GM12878 (cell line): ENCODE results near the gene RBPJ. TPM values are rescaled to one million over a fixed set of nuclear protein-coding genes. Genes with fewer than 3 reads are reported as not detected.

Experiments
- ATAC-seq: fragments of 200-7000 bp; cut with Tn5 transposase; 3 replicates; pipeline ENCODE4 v1.9.1; 2020; ENCODE audit warnings: mild to moderate bottlenecking, moderate library complexity
- BruUV-seq: library from RNA; stranded (reverse); fragments of 400-500 nt; replicated peaks from 2 replicates; lab custom pipeline; 2021; lab: Mats Ljungman, UMichigan
- CTCF ChIA-PET: fragments of 300-600 bp; sonication (Branson Sonifier 250); formaldehyde crosslinking; extraction: SDS; loops from one replicate; lab custom pipeline; 2021; ENCODE audit warnings: inconsistent platforms; lab: Yijun Ruan, JAX
- POLR2A ChIA-PET: fragments of 350-600 bp; formaldehyde crosslinking; extraction: SDS; loops from one replicate; lab custom pipeline; 2021; ENCODE audit warnings: inconsistent platforms; lab: Charles Lee
- RAD21 ChIA-PET: fragments of 300-600 bp; sonication (Branson Sonifier 250); formaldehyde crosslinking; loops from one replicate; lab custom pipeline; 2023; ENCODE audit warnings: antibody characterized with exemption; ENCODE audit not compliant: unreplicated experiment; lab: Charles Lee
- SMC1A ChIA-PET: fragments of 300-600 bp; sonication (Branson Sonifier 250); formaldehyde crosslinking; loops from one replicate; lab custom pipeline; 2023; ENCODE audit not compliant: unreplicated experiment, uncharacterized antibody; lab: Charles Lee
- DNase-seq: peaks from one replicate; pipeline ENCODE4 v3.0.0-alpha.2; 2011; ENCODE audit warnings: low read depth, low spot score
- FAIRE-seq: peaks from 3 replicates; lab custom pipeline; 2011; peaks lifted over from hg19 to GRCh38; lab: Jason Lieb, UNC
- H2AFZ ChIP-seq: 2 replicates; pipeline ENCODE4 v1.6.0; 2011; ENCODE audit warnings: low read depth, low read length, control low read depth; ENCODE audit not compliant: control insufficient read depth
- H3K27ac ChIP-seq: 2 replicates; pipeline ENCODE4 v1.5.1; 2011; ENCODE audit warnings: control low read depth; ENCODE audit not compliant: control insufficient read depth, insufficient read depth
- H3K27me3 ChIP-seq, 2 experiments: replicated peaks in 1 of 2; 2 replicates each; pipeline versions ENCODE4 v1.6.0 to v1.6.1; 2011; ENCODE audit warnings: low read length in 1 of 2; ENCODE audit not compliant: control insufficient read depth in 2 of 2, insufficient read depth in 2 of 2
- H3K36me3 ChIP-seq, 2 experiments: 2 replicates each; pipeline ENCODE4 v1.5.1; 2011; ENCODE audit warnings: low read length in 1 of 2; ENCODE audit not compliant: control insufficient read depth in 2 of 2, insufficient read depth in 2 of 2
- H3K4me1 ChIP-seq: 2 replicates; pipeline ENCODE4 v1.6.1; 2011; ENCODE audit warnings: mild to moderate bottlenecking, low read length, moderate library complexity, mixed read lengths; ENCODE audit not compliant: control insufficient read depth, insufficient read depth
- H3K4me2 ChIP-seq: 2 replicates; pipeline ENCODE4 v1.6.0; 2011; ENCODE audit warnings: control low read depth; ENCODE audit not compliant: control insufficient read depth, insufficient read depth
- H3K4me3 ChIP-seq: fragments of 200-600 bp; sonication (generic); 2 replicates; pipeline ENCODE4 v1.5.1; 2016
- H3K79me2 ChIP-seq: 2 replicates; pipeline ENCODE4 v1.6.0; 2011; ENCODE audit warnings: low read length; ENCODE audit not compliant: control insufficient read depth, insufficient read depth
- H3K9ac ChIP-seq: 2 replicates; pipeline ENCODE4 v1.8.0; 2011; ENCODE audit warnings: low read length, control low read depth, mixed read lengths; ENCODE audit not compliant: control insufficient read depth, insufficient read depth
- H3K9me3 ChIP-seq: replicated peaks from 3 replicates; pipeline ENCODE4 v1.5.1; 2011; ENCODE audit warnings: mild to moderate bottlenecking, low read length; ENCODE audit not compliant: control insufficient read depth, insufficient read depth
- H4K20me1 ChIP-seq: 2 replicates; pipeline ENCODE4 v1.6.0; 2011; ENCODE audit not compliant: control insufficient read depth, insufficient read depth
- CHD2 ChIP-seq: IDR thresholded peaks from 2 replicates; pipeline ENCODE4 v1.6.1; 2011; ENCODE audit warnings: low read depth, low read length, improper control_type of control experiment, borderline replicate concordance
- EED ChIP-seq: sonication (generic); IDR thresholded peaks from 2 replicates; pipeline ENCODE4 v1.6.1; 2016; ENCODE audit warnings: antibody characterized with exemption, low read depth
- IRF4 ChIP-seq: IDR thresholded peaks from 2 replicates; pipeline ENCODE4 v1.6.1; 2011; ENCODE audit warnings: low read depth, low read length
- KLF5 ChIP-seq: fragments of 450-650 bp; IDR thresholded peaks from 2 replicates; pipeline ENCODE4 v1.6.1; 2014; ENCODE audit warnings: mild to moderate bottlenecking; ENCODE audit not compliant: partially characterized antibody
- MTA2 ChIP-seq: fragments of 450-650 bp; IDR thresholded peaks from 2 replicates; pipeline ENCODE4 v1.6.1; 2016; ENCODE audit warnings: low read depth, mild to moderate bottlenecking, moderate library complexity
- MYB ChIP-seq: fragments of 150-350 bp; IDR thresholded peaks from 2 replicates; pipeline ENCODE4 v1.6.1; 2014; ENCODE audit warnings: mild to moderate bottlenecking, low read depth, low read length, borderline replicate concordance
- NFYA ChIP-seq: IDR thresholded peaks from 2 replicates; pipeline ENCODE4 v1.6.1; 2011; ENCODE audit warnings: low read depth, mild to moderate bottlenecking, low read length, improper control_type of control experiment, borderline replicate concordance
- NR2C1 ChIP-seq: fragments of 450-650 bp; IDR thresholded peaks from 2 replicates; pipeline ENCODE4 v1.6.1; 2017; ENCODE audit warnings: antibody characterized with exemption, mild to moderate bottlenecking, moderate library complexity
- SIN3A ChIP-seq: IDR thresholded peaks from 2 replicates; pipeline ENCODE4 v1.6.1; 2012; ENCODE audit warnings: low read depth, low read length, improper control_type of control experiment
- SMC3 ChIP-seq: IDR thresholded peaks from 2 replicates; pipeline ENCODE4 v1.6.1; 2011; ENCODE audit warnings: low read length, improper control_type of control experiment, borderline replicate concordance
- WGBS: methylation state at CpG from one replicate; pipeline ENCODE4 v1.1.6; 2016; ENCODE audit warnings: low lambda C conversion rate; ENCODE audit not compliant: insufficient replicate concordance, insufficient coverage; ENCODE audit errors: missing lambda C conversion rate; 5-methylcytosine and 5-hydroxymethylcytosine counted together
- in situ Hi-C: fragments of 300-500 bp; cut with MboI; formaldehyde crosslinking; loops from 9 replicates; pipeline ENCODE4 v1.14.3; 2018; ENCODE audit warnings: mixed read lengths
- intact Hi-C: fragments of 100-400 bp; cut with micrococcal nuclease; formaldehyde crosslinking; loops from one replicate; pipeline ENCODE4 v1.14.2; 2022; ENCODE audit not compliant: unreplicated experiment
- polyA plus RNA-seq, 11 experiments: library from polyadenylated mRNA; depleted of rRNA in 4 of 11; unstranded in 6 of 11; stranded (reverse) in 5 of 11; fragments of >200 nt; fragmentation: Nextera tagmentation in 4 of 11; fragmentation: Illumina TruSeq in 1 of 11; extraction: Ambion mirVana in 4 of 11; extraction: Trizol in 1 of 11; gene quantifications; 1 replicate in 1 of 11; 2 replicates in 10 of 11; pipeline versions ENCODE4 v1.2.1 to v1.2.3, GENCODE V29; 2011 to 2016; ENCODE audit warnings: inconsistent platforms in 2 of 11, missing spikeins in 2 of 11, low read depth in 1 of 11
- total RNA-seq, 4 experiments: library from RNA; depleted of rRNA in 3 of 4; stranded (reverse); fragments of >200 nt in 3 of 4; fragmentation: Illumina TruSeq in 1 of 4; extraction: Trizol in 1 of 4; gene quantifications; 2 replicates each; pipeline versions ENCODE4 v1.2.1 to v1.2.3, GENCODE V29; 2013 to 2021
- TF ChIP-seq, protein P1 (sequence below): IDR thresholded peaks from 2 replicates; pipeline ENCODE4 v1.6.1; 2012; ENCODE audit warnings: improper control_type of control experiment, low read depth, low read length; ENCODE audit not compliant: insufficient replicate concordance
- TF ChIP-seq, protein P2 (sequence below): IDR thresholded peaks from 2 replicates; pipeline ENCODE4 v1.6.1; 2011; ENCODE audit warnings: low read depth, mild to moderate bottlenecking, low read length, moderate library complexity, borderline replicate concordance; ENCODE audit errors: extremely low read depth

The RBPJ gene
- total and polyA plus RNA-seq, 10 of the 15 experiments (the other 5 are each of a cell fraction or from before 2014, with no cell fraction given): 24.5 to 87.6 (median 41.6) TPM

DNA sequence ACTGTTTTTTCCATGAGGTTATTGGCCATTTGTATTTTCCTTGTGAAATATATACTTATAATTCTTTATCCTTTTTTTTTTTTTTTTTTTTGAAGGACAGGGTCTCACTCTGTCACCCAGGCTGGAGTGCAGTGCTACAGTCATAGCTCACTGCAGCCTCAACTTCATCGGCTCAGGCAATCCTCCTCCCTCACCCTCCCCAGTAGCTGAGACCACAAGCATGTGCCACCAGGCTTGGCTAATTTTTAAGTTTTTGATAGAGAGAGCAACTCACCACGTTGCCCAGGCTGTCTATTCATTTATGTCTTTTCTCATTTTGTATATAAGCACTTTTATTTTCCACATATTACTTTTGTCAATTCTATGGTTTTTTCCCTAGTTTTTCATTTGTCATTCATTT, 16.8 kb downstream of the RBPJ start:
- intact Hi-C loops (no loop called here), in situ Hi-C loops (no loop called here)
- ChIA-PET CTCF (no interaction called here), SMC1A (no interaction called here), RAD21 (interaction anchor here (0.7 kb wide), 1 partner anchor 13 kb away, joined by 3 read pairs; no protein-coding TSS in a partner anchor), POLR2A (no interaction called here)
- Histone ChIP-seq H3K79me2 (peaks cover 45% of the 10 kb centered on the region), H2AFZ (no peak overlapping the region), H3K9ac (no peak overlapping the region), H3K27ac (no peak overlapping the region), H3K9me3 (no peaks in the 10 kb centered on the region), H3K27me3 (no peaks in the 10 kb centered on the region), H3K36me3 (no peaks in the 10 kb centered on the region), H3K4me1 (peaks cover 16% of the 10 kb centered on the region), H3K4me2 (no peak overlapping the region), H3K4me3 (no peak overlapping the region), H4K20me1 (no peaks in the 10 kb centered on the region)
- no TSS peak for BruUV-seq
- DNase-seq: no peak
- 32% methylated on average over 2 of the region's 2 CpGs for WGBS
- no peak for TF ChIP-seq NFYA
- TF ChIP-seq MTA2: no peak
- no peak for TF ChIP-seq MYB
- TF ChIP-seq EED: no peak
- no peak for TF ChIP-seq CHD2
- no peak for TF ChIP-seq SIN3A
- TF ChIP-seq NR2C1: no peak
- no peak for TF ChIP-seq SMC3
- TF ChIP-seq, protein P1, sequence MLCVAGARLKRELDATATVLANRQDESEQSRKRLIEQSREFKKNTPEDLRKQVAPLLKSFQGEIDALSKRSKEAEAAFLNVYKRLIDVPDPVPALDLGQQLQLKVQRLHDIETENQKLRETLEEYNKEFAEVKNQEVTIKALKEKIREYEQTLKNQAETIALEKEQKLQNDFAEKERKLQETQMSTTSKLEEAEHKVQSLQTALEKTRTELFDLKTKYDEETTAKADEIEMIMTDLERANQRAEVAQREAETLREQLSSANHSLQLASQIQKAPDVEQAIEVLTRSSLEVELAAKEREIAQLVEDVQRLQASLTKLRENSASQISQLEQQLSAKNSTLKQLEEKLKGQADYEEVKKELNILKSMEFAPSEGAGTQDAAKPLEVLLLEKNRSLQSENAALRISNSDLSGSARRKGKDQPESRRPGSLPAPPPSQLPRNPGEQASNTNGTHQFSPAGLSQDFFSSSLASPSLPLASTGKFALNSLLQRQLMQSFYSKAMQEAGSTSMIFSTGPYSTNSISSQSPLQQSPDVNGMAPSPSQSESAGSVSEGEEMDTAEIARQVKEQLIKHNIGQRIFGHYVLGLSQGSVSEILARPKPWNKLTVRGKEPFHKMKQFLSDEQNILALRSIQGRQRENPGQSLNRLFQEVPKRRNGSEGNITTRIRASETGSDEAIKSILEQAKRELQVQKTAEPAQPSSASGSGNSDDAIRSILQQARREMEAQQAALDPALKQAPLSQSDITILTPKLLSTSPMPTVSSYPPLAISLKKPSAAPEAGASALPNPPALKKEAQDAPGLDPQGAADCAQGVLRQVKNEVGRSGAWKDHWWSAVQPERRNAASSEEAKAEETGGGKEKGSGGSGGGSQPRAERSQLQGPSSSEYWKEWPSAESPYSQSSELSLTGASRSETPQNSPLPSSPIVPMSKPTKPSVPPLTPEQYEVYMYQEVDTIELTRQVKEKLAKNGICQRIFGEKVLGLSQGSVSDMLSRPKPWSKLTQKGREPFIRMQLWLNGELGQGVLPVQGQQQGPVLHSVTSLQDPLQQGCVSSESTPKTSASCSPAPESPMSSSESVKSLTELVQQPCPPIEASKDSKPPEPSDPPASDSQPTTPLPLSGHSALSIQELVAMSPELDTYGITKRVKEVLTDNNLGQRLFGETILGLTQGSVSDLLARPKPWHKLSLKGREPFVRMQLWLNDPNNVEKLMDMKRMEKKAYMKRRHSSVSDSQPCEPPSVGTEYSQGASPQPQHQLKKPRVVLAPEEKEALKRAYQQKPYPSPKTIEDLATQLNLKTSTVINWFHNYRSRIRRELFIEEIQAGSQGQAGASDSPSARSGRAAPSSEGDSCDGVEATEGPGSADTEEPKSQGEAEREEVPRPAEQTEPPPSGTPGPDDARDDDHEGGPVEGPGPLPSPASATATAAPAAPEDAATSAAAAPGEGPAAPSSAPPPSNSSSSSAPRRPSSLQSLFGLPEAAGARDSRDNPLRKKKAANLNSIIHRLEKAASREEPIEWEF: no peak
- TF ChIP-seq IRF4: no peak
- TF ChIP-seq, protein P2, sequence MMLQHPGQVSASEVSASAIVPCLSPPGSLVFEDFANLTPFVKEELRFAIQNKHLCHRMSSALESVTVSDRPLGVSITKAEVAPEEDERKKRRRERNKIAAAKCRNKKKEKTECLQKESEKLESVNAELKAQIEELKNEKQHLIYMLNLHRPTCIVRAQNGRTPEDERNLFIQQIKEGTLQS: no peak
- TF ChIP-seq KLF5: no peak
- no peak for ATAC-seq
- no peak for FAIRE-seq
